HG02870 (cell line): ENCODE measurements around the gene KRI1.
"Not testable (repeated sequence)": the region's sequence is repeated elsewhere in the genome, so short reads cannot be mapped to it uniquely, and the experiment has no call there.

Experiments
- ATAC-seq: cut with Tn5 transposase; IDR thresholded peaks from one replicate; pipeline ENCODE4 v1.9.1; 2021; ENCODE audit warnings: mild to moderate bottlenecking, moderate library complexity; ENCODE audit not compliant: unreplicated experiment

The KRI1 gene

GRCh38 chr19:10575011-10575716 is 9.4 kb upstream of the KRI1 start:
- no peak for ATAC-seq

DNA sequence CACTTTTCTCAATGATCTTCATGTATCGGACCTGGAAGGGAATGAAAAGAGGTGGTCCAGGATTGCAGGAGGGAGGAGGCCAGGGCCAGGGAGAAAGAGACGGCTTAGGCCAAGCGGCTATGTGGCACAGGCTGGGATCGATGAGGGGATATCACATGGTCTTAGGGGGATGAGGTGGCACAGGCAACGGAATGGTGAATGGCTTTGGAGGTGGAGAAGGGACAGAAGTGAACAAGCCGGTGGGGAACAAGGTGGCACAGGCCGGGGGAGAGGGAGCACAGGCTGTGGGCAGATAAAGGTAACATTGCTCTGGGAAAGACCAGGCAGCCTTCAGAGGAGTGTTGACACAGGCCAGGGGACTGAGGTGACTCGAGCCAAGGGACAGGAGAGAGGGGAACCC is 8.7 kb upstream of the KRI1 start:
- ATAC-seq, result no peak

- ATAC-seq, result not testable (repeated sequence)
These were observed 8.0 kb upstream of the KRI1 start for GRCh38 chr19:10573793-10574192.

GRCh38 chr19:10568826-10569651 is 3.2 kb upstream of the KRI1 start, which contains the start of gene CDKN2D:
Gene CDKN2D, minus strand, starts transcription at chr19:10568979. Its CDS starts 326 bp downstream, at chr19:10568653.
- ATAC-seq, result peak; percentile 63

DNA sequence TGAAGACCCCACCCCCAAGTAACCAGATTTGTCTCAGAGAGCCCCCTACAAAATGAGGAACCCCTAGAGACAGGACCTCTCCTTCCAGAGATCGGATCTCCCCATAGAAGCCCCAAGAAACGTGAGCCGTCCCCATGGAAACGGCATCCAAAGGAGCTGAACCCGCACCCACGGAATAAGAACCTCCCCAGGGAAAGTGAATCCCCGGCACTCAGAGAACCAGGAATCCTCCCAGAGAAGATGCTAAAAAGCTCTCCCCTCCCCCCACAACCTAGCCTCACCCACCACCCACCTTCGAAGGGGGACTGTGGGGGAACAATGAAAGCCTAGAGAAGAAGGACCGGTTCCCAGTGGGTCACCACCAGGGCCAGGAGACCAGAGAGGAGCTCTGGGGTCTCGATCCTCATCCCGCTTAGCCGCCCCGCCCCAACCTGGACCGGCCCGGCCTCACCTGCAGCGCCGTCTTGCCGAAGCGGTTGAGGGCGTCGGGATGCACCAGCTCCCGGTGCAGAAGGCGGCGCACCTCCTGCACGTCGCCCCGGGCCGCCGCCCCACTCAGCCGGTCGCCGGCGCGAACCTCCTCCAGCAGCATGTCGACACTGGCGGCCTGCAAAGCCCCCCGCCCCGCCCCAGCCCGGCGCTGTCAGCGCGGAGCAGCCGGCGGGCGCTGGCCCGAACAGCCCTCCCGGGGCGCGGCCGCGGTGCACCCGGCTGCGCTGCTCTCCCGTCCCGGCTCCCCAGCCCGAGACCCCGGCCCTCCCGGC is 2.4 kb upstream of the KRI1 start:
- ATAC-seq, result no peak

- no peak for ATAC-seq
These were observed 1.8 kb upstream of the KRI1 start for GRCh38 chr19:10567656-10568055.

- no peak for ATAC-seq
These were observed 1.0 kb upstream of the KRI1 start for GRCh38 chr19:10566658-10567410.

GRCh38 chr19:10566408-10566657 is 523 bp upstream of the KRI1 start:
- no peak for ATAC-seq

DNA sequence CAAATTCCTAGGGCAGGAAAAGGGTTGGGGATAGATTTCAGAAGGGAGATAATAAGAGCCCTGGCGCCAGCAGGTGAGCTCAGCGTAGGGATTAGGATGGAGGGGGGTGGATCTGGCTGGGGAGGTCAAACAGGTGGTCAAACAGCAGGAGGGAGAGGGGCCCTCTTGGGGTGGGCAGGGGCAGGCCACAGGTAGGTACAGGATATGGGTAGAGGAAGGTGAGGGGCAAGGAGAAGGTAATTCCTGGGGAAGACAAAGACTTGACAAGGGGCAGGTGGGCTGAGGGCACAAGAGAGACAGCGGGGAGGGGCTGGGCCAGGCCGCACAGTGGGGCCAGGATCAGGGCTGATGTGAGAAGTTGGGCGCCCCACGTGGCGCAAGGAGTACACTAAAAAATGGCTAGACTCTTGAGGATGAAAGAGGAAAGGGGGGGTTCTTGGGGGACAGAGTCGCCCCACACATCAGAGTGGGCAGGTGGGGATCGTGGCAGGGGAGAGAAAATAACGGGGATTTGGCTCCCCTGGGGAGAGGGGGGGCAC is 713 bp downstream of the KRI1 start:
- ATAC-seq, result no peak

- no peak for ATAC-seq
These were observed 3.2 kb downstream of the KRI1 start for GRCh38 chr19:10562609-10563008.

DNA sequence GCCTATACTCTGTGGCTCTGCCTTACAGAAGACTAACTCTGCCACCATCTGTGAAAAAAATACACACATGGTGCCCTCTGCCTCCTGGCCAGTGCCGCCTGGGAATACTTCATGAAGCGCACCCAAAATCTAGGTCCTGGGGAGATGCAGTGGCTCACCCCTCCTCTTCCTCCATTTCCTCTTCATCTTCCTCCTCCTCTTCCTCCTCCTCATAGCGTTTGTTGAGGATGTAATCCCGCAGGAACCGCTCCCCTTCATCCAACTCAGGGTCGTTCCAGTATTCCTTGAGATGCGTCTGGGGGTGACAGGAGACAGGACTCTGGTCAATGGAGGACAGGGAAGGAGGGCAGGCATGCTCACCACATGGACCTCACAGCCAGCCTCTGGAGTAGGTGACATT is 5.7 kb downstream of the KRI1 start:
- ATAC-seq, result no peak

GRCh38 chr19:10557603-10558197 is 8.1 kb downstream of the KRI1 start:
- no peak for ATAC-seq

GRCh38 chr19:10555610-10555973 is 10.2 kb downstream of the KRI1 start:
- no peak for ATAC-seq

DNA sequence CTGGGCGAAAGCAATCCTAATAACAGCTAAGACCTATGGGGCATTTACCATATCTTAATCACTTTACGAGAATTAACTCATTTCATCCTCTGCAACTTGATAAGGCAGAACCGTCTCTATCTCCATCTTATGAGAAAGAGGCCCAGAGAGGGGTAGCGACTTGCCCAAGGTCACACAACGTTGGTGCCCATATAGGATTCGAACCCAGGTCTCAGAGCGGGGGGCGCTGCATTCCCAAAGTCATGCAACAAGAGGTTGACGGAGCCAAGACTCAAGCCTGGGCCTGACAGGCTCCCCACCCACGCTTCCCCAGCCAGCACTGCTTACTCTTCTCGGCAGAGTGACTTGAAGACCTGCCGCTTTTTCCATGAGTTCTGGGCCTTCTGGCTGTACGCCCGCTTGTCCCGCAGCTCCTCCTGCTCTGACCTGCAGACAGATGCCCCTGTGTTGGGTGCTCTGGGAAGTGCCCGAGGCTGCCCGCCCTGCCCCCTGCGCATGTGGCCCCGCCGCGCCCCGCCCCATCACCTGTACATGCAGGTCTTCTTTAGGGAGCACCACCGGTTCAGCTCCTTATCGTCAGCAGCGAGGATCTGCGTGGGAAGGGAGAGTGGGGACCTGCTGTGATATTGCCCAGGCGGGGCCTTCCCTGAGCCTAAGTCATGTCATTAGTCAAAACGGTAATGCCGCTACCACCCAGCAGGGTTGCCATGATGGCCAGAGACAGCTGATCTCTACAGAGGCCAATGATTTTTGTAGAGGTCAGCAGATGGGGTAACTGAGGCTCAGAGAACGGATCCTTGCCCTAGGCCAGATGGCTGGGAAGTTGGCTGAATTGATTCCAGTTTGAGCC is 10.8 kb downstream of the KRI1 start:
- no peak for ATAC-seq

DNA sequence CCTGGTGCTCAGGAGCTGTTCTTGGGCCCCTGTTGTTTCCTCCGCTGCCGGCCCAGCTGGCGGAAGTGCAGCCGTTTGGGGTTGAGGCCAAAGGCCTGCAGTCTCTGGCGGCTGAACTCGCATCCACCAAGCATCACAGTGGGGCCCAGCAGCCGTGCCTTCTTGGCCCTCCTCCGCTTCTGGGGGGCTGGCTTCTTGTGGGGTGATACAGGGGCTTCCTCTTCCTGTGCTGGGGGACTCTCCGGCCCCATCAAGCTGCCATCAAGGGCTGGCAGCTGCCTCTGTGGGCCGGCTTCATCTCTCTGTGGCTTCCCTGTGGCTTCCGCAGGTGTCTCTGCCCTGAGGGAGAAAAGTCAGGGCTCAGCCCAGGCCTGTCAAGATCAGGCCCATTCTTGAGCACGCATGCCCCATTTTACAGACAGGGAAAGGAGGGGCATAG is 11.8 kb downstream of the KRI1 start:
- peak; percentile 68 for ATAC-seq

DNA sequence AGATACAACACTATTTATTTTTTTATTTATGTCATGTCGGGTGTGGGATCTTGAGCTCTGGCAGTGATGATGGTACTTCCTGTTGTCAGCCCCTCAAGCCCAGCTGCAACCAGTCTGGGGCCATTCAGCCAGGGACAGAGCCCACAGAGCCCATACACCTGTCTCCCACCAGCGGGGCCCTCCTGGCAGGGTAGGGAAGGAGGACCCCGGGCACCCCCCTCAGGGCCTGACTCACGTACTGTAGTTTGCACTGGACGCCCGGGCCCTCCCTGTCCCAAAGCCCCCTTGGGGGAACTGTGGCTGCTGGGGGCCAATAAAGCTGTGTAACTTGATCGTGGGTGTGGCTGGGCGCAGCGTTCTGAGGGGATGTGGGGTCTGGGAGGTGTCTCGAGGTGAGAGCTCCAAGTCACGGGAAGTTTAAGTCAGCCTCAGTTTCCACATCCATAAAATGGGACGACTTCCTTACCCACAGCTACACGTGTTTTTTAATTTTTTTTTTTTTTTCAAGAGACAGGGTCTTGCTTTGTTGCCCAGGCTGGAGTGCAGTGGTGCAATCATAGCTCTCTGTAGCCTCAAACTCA is 12.6 kb downstream of the KRI1 start:
- no peak for ATAC-seq

DNA sequence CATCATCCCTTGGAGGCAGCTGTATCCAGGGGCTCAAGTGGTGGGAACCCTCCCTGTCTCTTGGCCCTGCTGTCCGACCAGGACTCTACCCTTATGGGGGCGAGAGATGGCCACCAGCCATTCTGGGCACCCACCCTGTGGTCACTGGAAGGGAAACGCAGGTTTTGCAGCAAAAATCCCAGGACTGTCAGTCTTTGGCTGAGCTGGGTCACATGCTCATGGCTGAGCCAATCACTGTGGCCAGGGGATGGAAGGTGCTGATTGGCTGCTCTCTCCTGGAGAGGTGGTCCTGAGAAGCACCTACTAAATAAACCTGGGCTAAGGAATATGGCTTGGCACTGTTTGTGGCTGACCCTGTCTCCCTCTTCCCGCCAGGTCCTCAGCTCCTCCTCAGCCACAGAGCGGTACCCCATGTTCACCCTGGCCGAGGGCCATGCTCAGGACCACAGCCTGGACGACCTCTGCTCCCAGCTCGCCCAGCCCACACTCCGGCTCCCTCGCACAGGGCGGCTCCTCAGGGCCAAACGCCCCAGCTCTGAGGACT is 13.2 kb downstream of the KRI1 start:
- no peak for ATAC-seq

DNA sequence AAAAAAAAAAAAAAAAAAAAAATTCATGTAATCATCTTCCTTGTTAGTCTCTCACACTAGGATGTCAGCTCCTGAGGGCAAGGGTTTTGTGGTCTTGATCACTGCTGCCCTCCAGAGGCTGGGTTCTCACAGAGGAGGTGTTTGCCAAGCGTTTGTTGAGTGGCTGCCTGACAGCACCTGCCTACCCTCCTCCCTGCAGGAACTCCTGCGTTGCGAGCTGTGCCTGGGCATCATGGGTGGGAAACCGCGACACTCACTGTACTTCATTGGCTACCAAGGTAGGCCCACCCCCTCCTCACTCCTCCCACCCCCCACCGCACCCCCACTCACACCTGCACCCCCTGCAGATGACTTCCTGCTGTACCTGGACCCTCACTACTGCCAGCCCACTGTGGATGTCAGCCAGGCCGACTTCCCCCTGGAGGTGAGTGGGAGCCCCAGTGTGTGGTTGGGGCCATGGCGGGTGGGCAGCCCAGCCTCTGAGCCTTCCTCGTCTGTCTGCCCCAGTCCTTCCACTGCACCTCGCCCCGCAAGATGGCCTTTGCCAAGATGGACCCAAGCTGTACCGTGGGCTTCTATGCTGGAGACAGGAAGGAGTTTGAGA is 14.0 kb downstream of the KRI1 start:
- no peak for ATAC-seq
